ENCODE measurements around the gene DMRT3.

DNA sequence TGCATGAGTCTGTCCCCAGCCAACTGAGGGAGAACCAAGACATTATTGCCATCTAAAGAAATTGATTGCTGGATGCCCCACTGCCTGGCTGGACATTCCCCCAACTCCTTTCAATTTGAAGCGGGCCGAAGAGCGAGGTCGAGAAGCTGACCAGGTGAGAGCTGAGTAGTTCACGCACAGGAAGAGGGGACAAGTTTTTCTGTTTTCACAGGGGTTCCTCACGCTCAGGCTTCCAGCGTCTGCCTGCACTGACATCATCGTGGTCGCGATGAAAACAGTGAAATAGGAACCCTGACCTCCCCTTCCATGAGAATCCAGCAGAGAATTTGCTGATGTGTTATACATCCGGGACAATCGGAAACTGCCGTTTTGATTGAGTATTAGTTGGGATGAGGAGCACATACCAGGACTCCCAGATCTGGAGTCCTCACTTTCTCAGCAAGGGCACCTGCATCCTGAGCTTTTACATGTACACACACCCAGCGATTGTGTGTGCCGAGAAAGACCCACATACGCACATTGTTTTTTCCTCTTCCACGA is 3.1 kb upstream of the DMRT3 start:
- no peak for TF ChIP-seq EGR1 (IDR thresholded peaks at IDR 0.05; ENCODE audit: borderline replicate concordance, low read depth, low read length)
- no peak for TF ChIP-seq CTCF (IDR thresholded peaks at IDR 0.05; ENCODE audit: control extremely low read depth in 1 of 3, insufficient read depth in 1 of 3, low read depth in 1 of 3, low read length in 3 of 3)
- TF ChIP-seq HDAC2 (IDR thresholded peaks at IDR 0.05; ENCODE audit: borderline replicate concordance in 1 of 2, low read depth in 2 of 2, low read length in 2 of 2): no peak
- TF ChIP-seq TEAD4 (IDR thresholded peaks at IDR 0.05; ENCODE audit: low read depth, low read length): no peak
- no peak for TF ChIP-seq RFX5 (IDR thresholded peaks at IDR 0.05; ENCODE audit: borderline replicate concordance, low read depth, low read length)
